ENCODE results near the gene MTHFD1L. TPM values are rescaled to one million over a fixed set of nuclear protein-coding genes. Genes with fewer than 3 reads are reported as not detected.

The MTHFD1L gene
- total RNA-seq, 4 donors from 2014 or later: 2.4 to 19.2 (median 8.0) TPM

GRCh38 chr6:150962436-150962835 lies 96.9 kb downstream of the MTHFD1L start:
- H3K4me1 ChIP-seq: peaks cover 0 to 5% (median 0%) of the 10 kb centered on the region in 3 donors
- DNase-seq: no peak
- H3K27ac ChIP-seq: no peak overlapping the region
- no peaks in the 10 kb centered on the region for H3K36me3 ChIP-seq
- no peak overlapping the region for H3K4me3 ChIP-seq
- intact Hi-C loops (cut with DNase I): no loop called here
- WGBS, 2 donors: 82 to 95% methylated on average over 2 of the region's 2 CpGs
- H3K9me3 ChIP-seq: no peaks in the 10 kb centered on the region
- no peaks in the 10 kb centered on the region for H3K27me3 ChIP-seq
- no peak for TF ChIP-seq CTCF (IDR thresholded peaks at IDR 0.05)
- no peak for TF ChIP-seq POLR2A (IDR thresholded peaks at IDR 0.05)

- intact Hi-C loops (cut with DNase I): no loop called here
- Histone ChIP-seq H3K27ac (no peak overlapping the region), H3K36me3 (no peaks in the 10 kb centered on the region), H3K9me3 (no peaks in the 10 kb centered on the region), H3K4me3 (no peak overlapping the region), H3K27me3 (no peaks in the 10 kb centered on the region), H3K4me1 (peaks cover 0 to 5% (median 0%) of the 10 kb centered on the region in 3 donors)
- WGBS, 2 donors: 86 to 92% methylated on average over 2 of the region's 2 CpGs
- TF ChIP-seq CTCF (IDR thresholded peaks at IDR 0.05) (no peak), POLR2A (IDR thresholded peaks at IDR 0.05) (no peak)
- no peak for DNase-seq
These were observed 99.3 kb downstream of the MTHFD1L start for GRCh38 chr6:150964765-150965164.

DNA sequence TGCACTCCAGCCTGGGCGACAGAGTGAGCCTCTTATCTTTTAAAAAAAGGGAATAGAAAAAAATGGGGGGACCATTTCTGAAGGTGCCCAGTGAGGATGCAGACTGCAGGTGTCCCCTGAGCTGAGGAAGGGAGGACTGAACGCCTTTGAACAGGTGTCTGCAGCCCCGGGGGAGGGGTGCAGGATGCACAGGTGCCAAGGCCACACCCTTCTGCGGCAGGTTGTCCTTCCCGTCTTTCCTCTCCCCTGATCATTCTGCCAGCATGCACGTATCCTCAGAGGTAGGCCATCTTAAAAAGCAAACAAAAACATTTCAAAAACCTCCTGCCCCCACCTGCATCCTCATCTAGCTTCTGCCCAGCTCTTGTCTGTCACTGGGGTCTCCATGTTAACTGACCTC lies 101.3 kb downstream of the MTHFD1L start:
- intact Hi-C loops (cut with DNase I): no loop called here
- Histone ChIP-seq H3K36me3 (no peaks in the 10 kb centered on the region), H3K9me3 (no peaks in the 10 kb centered on the region), H3K27ac (no peak overlapping the region), H3K4me1 (peaks cover 0 to 9% (median 0%) of the 10 kb centered on the region in 3 donors), H3K27me3 (no peaks in the 10 kb centered on the region), H3K4me3 (no peak overlapping the region)
- WGBS, 2 donors: 35 to 60% methylated on average over 6 of the region's 6 CpGs
- DNase-seq: no peak
- TF ChIP-seq POLR2A (IDR thresholded peaks at IDR 0.05) (no peak), CTCF (IDR thresholded peaks at IDR 0.05) (no peak)

DNA sequence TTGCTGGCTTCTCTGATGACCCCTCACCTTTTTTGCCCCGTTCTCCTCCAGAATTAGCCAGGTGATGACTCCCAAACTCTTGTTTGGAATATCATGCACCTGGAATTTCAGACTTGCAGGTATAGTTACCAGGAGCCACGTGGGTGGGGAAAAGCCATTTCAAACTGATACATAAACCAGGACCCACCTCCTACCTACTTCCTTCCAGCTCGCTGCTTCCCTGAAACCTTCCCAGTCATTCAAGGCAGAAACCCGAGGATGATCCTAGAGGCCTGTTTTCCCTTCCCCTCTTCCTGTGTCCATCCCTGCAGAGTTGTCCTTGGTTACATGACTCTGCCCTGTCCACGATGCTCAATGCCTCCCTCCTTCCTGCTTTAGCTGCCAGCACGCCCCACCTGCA lies 101.9 kb downstream of the MTHFD1L start:
- H3K4me1 ChIP-seq: peaks cover 0 to 9% (median 0%) of the 10 kb centered on the region in 3 donors
- intact Hi-C loops (cut with DNase I): no loop called here
- 78 to 79% methylated on average over 6 of the region's 6 CpGs for WGBS, 2 donors
- no peaks in the 10 kb centered on the region for H3K9me3 ChIP-seq
- no peak for DNase-seq
- no peaks in the 10 kb centered on the region for H3K27me3 ChIP-seq
- no peak for TF ChIP-seq CTCF (IDR thresholded peaks at IDR 0.05)
- no peak for TF ChIP-seq POLR2A (IDR thresholded peaks at IDR 0.05)
- no peaks in the 10 kb centered on the region for H3K36me3 ChIP-seq
- no peak overlapping the region for H3K27ac ChIP-seq
- H3K4me3 ChIP-seq: no peak overlapping the region

GRCh38 chr6:150967910-150968309 lies 102.4 kb downstream of the MTHFD1L start:
- WGBS, 2 donors: 67 to 76% methylated on average over 8 of the region's 8 CpGs
- TF ChIP-seq CTCF (IDR thresholded peaks at IDR 0.05) (no peak), POLR2A (IDR thresholded peaks at IDR 0.05) (no peak)
- intact Hi-C loops (cut with DNase I): no loop called here
- no peak overlapping the region for H3K4me3 ChIP-seq
- peaks cover 0 to 9% (median 0%) of the 10 kb centered on the region in 3 donors for H3K4me1 ChIP-seq
- H3K9me3 ChIP-seq: no peaks in the 10 kb centered on the region
- no peaks in the 10 kb centered on the region for H3K27me3 ChIP-seq
- peaks cover 0 to 3% (median 0%) of the 10 kb centered on the region in 3 donors for H3K36me3 ChIP-seq
- no peak overlapping the region for H3K27ac ChIP-seq
- no peak for DNase-seq
